ENCODE results near the gene MAGEA8.
A peak's percentile ranks its signal among the peaks of the same experiment; 100 is the strongest.
"Not testable (repeated sequence)": the region's sequence is repeated elsewhere in the genome, so short reads cannot be mapped to it uniquely, and the experiment has no call there.

The MAGEA8 gene

DNA sequence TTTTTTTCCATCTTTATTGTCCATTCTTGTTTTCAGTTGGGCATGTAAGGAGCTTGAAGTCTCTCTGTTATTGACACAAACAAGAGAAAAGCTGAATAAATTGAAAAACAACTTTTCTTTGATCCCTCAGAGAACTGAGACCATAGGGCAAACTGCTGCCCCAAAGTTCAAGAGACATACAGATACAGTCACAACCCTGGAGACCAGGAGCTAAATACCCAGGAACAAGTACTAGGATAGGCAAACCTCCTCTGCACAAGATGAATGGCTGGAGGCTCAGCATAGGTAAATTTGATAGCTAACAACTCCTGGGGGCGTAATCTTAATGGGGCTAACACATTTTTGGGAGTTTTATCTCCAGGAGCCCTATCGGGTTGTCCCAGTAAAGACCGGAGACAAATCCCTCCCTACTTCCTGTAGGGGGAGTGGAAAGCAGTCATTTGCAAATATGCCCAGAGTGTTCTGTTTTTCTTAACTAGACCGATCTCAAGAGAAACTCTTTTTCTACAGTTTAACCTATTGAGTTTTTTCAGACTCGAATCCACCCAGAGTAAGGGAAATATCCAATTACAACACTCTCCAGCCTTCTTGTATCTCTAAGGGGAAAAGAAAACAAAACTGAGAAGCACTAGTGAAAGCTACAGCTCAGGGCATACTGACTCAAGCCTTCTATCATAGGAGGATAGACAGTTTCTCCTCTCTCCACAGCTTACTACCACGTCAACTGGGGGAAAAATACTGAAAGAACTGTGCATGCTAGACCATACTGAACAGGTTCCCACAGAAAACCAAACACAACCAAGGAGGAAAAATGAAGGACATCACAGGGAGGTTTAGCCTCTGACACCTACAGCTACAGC, 23.1 kb downstream of the MAGEA8 start:
- DNase-seq (ENCODE audit: low read depth in 2 of 2): no peak

DNA sequence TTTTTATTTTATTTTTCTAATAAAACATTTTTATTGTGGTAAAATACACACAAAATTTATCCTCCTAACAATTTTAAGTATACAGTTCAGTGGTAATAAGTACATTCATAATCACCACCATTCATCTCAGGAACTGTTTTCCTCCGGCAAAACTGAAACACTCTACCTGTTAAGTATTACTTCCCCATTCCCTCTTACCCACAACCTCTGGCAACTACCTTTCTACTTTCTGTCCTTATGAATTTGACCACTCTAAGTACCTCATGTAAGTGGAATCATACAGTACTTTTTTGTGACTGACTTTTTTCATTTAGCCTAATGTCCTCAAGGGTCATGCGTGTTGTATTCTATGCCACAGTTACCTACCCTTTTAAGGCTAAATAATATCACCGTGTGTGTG, 27.3 kb downstream of the MAGEA8 start:
- DNase-seq (ENCODE audit: low read depth in 2 of 2): no peak

DNA sequence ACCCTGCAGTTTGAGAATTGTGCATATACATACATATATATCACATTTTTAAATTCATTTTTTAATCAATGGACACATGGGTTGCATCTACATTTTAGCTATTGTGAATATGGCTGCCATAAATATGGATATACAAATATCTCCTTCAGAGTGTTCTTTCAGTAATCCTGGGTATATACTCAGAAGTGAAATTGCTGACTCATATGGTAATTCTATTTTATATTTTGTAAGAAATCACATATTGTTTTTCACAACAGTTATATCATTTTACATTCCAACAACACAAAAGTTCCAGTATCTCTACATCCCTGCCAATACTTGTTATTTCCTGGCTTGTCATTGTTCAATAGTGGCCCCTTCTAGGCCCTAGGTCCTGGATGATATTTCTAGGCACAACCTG, 27.7 kb downstream of the MAGEA8 start:
- no peak for DNase-seq (ENCODE audit: low read depth in 2 of 2)

DNA sequence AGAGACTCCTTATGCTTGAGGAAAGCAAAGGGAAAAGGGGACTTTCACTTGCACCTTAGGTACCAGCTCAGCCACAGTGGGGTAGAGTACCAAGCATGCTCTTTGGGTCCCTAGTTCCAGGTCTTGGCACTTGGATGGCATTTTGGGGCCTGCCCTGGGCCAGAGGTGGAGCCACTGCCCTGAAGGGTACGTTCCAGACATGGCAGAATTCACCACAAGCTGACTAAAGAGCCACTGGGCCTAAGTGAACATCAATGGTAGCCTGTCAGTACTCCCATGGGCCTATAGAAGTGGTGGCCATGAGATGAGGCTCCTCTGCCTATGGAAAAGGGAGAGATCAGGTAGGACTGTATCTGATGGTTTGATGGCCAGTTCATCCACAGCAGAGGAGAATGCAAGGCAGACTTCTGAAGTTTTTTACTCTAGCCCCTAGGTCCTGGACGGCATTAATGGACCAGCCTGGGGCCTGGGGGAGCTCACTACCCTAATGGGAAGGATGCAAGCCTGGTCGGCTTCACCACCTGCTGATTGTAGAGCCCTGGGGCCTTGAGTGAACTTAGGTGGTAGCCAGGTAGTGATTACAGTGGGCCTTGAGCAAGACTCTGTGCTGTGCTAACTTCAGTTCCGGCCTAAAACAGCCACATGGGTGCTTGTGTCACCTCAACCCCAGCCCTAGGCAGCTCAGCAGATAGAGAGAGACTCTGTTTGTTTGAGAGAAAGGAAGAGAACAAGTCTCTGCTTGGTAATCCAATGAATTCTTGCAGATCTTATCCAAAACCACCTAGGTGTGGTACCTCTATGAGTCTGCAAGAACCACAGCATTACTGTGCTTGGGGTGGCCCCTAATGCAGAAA, 28.6 kb downstream of the MAGEA8 start:
- DNase-seq (ENCODE audit: low read depth in 2 of 2): peak in 1 of 2 donors; percentile 29

DNA sequence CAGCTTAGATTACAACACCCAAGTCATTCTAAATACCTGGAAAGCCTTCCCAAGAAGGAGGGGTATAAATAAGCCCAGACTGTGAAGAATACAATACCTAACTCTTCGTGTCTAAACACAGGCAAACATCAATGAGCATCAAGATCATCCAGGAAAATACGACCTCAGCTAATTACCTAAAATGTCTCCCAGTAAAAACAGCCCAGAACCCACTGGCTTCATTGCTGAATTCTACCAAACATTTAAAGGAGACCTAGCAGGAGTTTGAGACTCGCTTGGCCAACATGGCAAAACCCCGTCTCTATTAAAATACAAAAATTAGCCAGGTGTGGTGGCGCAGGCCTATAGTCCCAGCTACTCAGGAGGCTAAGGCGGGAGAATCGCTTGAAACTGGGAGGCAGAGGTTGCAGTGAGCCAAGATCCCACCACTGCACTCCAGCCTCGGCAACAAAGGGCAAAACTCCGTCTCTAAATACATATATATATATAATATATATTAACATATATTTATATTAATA, 29.3 kb downstream of the MAGEA8 start:
- DNase-seq (ENCODE audit: low read depth in 2 of 2): no peak

DNA sequence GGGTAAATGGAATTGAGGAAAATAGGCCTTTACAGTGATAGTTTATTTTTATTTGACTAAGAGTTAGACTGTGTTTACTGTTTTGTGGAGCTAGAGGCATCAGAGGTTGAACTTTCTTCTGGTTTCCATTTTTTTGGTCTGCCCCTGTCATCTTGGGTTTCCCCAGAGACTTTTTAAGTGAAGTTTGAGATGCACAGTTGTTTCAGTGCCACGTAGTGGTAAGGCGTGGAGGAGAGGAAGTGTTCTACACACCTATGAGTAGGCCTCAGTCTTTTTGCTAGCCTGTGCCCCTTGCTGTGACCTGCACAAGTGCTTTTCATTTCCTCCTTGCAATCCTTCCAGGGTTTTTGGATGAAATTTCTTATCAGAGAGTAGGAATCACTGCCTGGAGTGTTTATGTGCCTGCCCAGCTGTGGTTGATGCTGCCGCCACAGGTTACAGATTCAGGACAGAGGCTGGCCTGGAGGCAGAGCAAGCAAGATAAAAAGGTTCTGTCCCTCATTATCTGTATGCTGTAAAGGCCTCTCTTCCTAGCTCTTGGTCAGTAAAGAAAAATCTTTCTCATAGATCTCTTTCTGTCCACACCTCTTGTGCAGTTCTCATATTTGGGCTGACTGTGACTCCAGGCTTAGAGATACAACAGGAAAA, 35.9 kb downstream of the MAGEA8 start:
- no peak for DNase-seq (ENCODE audit: low read depth in 2 of 2)

DNA sequence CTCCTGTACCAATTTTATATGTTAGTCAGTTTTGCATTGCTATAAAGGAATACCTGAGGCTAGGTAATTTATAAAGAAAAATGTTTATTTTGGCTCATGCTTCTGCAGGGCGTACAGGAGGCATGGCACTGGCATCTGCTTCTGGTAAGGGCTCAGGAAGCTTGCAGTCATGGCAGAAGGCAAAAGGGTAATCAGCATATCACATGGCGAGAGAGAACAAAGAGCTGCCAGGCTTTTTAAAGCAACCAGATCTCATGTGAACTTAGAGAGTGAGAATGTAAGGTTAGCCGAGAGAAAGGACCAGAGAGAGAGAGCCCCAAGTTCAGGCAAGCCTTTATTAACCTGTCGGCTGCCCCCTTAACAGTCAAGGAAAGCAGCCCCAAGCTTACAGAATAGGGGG, 42.9 kb downstream of the MAGEA8 start:
- DNase-seq (ENCODE audit: low read depth in 2 of 2): not testable (repeated sequence)

DNA sequence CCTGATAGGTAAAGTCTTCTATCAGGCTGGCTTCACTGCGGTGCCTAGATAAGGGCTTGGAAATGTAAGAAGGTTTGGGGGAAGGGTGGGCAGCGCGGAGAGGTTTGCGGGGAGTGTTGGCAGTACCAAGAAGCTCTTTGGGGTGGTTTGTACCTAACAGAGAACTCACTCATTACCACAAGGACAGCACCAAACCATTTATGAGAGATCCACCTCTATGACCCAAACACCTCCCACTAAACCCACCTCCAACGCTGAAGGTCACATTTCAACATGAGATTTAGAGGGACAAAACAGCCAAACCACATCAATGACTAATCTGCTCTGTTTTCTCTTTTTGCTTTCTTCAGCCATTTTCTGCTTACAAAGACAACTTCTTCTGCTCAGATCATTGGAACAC, 43.5 kb downstream of the MAGEA8 start:
- DNase-seq (ENCODE audit: low read depth in 2 of 2): not testable (repeated sequence)

DNA sequence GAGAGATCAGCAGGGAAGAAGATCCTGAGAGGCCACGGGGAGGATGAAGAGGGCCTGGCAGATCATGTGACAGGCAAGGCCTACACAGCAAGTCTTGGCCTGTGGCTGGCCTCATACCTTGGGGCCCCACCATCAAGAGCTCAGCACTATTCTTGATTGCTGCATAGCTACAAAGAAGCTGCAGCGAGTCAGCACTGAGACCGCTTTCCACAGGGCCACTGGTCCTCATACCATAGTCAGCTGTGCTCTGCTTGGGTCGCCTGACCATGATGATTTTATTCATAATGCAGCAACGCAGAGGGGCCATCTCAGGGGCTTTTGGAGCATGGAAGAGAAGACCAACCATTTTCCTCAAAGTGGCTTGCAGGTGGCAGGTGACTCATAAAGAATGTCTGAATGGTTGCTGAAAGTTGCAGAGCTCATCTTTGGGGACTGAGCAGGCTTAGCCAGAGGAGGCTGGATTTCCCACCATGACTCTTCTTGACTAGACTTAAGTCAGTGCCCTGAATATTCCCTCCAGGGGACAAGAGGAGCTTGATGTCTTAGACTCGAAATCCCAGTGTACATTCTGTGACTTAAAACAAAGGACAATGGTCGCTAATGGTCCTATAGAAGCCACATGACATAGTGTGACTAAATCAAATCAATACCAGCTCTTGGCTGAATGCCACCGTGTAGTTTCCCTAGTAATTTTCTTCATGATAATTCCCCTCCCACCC, 46.4 kb downstream of the MAGEA8 start:
- DNase-seq (ENCODE audit: low read depth in 2 of 2): not testable (repeated sequence)

DNA sequence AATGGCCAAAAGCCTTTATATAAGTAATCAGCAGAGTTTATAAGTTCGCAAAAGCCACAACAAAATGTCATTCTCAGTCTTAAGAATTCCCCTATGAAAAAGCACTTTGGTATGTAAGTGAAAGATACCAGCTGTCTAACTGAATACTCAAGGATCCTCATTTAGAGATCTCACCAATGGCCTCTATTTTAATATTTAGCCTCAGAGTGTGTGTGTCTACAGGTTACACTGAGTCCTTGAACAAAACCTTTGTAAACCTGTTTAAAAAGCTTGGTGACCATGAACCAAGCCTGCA, 46.9 kb downstream of the MAGEA8 start:
- DNase-seq (ENCODE audit: low read depth in 2 of 2): not testable (repeated sequence)

DNA sequence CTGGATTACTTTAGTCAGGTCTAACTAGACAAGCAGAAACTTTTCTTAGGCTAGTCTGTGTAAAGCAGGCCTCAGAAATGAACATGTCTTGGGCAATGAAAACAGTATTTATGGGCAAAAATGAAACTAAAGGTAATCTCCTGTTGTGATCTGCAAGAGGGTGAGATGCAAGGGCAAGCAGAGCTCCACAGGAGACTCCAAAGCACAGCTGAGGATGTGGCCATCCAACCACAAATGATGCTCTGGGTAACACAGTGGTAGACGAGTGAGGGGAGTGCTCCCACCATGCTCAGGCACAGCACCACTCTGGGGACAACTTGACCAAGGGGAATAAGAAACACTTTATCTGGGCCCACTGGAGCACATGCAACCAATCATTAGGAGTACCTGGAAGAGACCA, 47.7 kb downstream of the MAGEA8 start:
- not testable (repeated sequence) for DNase-seq (ENCODE audit: low read depth in 2 of 2)

DNA sequence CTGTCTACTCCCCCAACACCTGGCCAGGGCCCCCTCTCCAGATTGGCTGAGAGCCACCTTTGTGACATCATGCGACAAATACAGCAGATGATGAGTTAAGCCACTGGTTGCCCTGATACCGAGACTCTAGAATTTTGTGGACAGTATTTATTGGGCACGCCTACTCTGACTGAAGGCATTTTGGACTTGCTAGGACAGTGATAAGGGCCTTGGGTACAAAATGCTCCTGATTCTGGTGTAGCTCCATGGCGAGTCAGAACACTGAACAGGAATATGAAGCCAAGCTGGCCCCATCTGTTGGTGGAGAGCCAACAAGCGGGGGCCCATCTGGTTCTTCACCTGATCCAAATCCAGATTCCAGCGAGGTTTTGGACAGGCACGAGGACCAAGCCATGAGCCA, 48.4 kb downstream of the MAGEA8 start, which contains the start of gene HSFX4:
Gene HSFX4 (plus strand): TSS at position 174 of the 400 bp plus-strand sequence. CDS start 72 bp downstream, at position 246.
- DNase-seq (ENCODE audit: low read depth in 2 of 2): not testable (repeated sequence)

DNA sequence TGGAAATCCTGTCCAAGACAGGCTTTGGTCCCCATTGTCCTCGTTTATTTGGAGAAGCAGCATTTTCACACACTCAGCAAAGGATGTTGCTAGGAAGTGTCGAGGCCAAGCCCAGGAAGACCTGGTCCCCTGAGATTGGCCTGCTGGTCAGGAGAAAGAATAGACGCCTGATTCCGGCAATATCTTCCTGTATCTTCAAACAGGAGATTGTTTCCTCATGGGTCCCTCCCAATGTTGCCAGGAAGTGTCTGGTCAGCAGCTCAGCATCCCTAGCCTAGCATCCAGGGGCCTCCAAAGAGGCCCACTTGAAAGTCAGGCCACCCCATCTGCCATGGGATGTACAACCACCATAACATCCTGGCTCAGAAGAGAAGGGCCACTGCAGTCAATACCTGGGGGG, 50.4 kb downstream of the MAGEA8 start:
- not testable (repeated sequence) for DNase-seq (ENCODE audit: low read depth in 2 of 2)

DNA sequence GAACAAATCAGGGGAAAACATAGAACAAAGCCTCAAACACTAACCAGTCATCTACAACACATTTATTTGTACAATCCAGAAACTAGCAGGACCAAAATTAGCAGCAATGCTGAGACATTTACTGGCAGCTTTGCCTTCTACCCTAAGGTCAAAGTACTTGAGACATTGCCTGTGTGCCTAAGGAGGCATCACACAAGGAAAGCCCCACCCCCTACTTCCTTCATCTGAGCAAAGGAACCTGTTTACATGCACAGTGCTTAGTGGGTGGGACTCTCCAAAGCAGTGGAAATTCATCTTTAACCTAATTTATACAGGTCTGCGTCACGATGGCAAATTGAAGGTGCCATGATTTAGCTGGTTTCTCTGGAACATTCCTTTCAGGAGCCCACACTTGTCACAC, 51.2 kb downstream of the MAGEA8 start:
- DNase-seq (ENCODE audit: low read depth in 2 of 2): not testable (repeated sequence)

DNA sequence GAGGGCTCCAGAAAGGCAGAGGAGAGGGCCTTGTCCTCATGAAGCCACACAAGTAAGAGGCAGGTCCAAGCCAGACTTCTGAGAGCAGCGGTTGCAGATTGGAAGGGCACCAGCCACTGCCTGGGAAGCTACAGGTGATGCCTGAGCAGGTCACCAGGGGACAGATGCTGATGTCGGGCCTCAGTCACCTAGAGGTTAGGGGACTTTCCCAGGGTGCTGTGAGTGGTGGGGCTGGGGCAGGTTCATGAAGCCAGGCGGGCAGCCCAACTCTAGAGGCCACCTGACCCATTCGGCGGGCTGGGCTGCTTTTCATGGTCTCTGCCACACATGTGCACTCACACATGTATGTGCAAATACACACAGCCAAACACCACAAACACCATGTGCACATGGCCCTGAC, 52.0 kb downstream of the MAGEA8 start:
- not testable (repeated sequence) for DNase-seq (ENCODE audit: low read depth in 2 of 2)

DNA sequence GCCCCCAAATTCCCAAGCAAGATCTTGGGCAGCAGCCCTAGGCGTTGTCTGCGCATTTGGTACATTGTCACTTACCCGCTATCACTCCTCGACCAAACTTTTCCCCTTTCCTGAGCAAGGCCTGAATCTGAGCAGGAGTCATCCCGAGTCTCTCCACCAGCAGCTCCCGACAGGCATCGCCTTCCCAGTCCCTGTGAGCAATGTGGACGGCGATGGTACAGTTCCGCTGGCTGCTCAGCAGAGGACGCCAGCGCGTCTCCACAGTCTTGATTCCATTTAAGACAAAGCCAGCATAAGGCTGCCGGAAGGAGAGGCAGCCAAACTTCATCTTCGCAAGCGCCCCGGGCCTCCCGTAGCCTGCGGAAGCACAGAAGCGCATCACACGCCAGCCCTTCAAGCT, 52.6 kb downstream of the MAGEA8 start:
- DNase-seq (ENCODE audit: low read depth in 2 of 2): not testable (repeated sequence)

Measured in stimulated activated CD4-positive, alpha-beta T cell treated with anti-CD3 and anti-CD28 coated beads, Interleukin-15, amount 100 ng/mL, for 48 hours (primary cell).